HCT116 (cell line): Measurements from ENCODE around the gene ADAMTS16. TPM values are rescaled to one million over a fixed set of nuclear protein-coding genes. Genes with fewer than 3 reads are reported as not detected.

ENCODE experiments used
- ATAC-seq: fragments of 200-7000 bp; cut with Tn5 transposase; 2 replicates; pipeline ENCODE4 v1.9.1; 2020; ENCODE audit warnings: mild to moderate bottlenecking, moderate library complexity
- BruUV-seq: library from RNA; stranded (reverse); fragments of 400-500 nt; replicated peaks from 2 replicates; lab custom pipeline; 2021; lab: Mats Ljungman, UMichigan
- CTCF ChIA-PET: fragments of 300-600 bp; sonication (Branson Sonifier 250); formaldehyde crosslinking; loops from one replicate; lab custom pipeline; 2021; ENCODE audit warnings: antibody characterized with exemption; lab: Charles Lee
- POLR2A ChIA-PET: fragments of 300-600, 350-600 bp; sonication (Branson Sonifier 250); formaldehyde crosslinking; loops from one replicate; lab custom pipeline; 2021; ENCODE audit warnings: antibody characterized with exemption; lab: Charles Lee
- RAD21 ChIA-PET, 2 experiments: fragments of 300-600 bp; sonication (Branson Sonifier 250); formaldehyde crosslinking; loops; one replicate each; lab custom pipeline; 2023; ENCODE audit warnings: low total read pairs in 2 of 2; ENCODE audit not compliant: uncharacterized antibody in 2 of 2, unreplicated experiment in 2 of 2, low non-redundant PET in 1 of 2; lab: Charles Lee
- DNase-seq: peaks from one replicate; pipeline ENCODE4 v3.0.0-alpha.2; 2010; ENCODE audit warnings: low read depth, low spot score
- H2AFZ ChIP-seq: fragments of 200-600 bp; shearing (Covaris generic), sonication (generic); 2 replicates; pipeline ENCODE4 v1.6.1; 2017; ENCODE audit warnings: low read depth, mixed run types, mixed read lengths, antibody characterized with exemption, low read length; ENCODE audit not compliant: poor library complexity, severe bottlenecking
- H3K27ac ChIP-seq: 2 replicates; pipeline ENCODE4 v1.5.1; 2012; ENCODE audit warnings: low read depth, low read length
- H3K27me3 ChIP-seq: fragments of 200-600 bp; sonication (generic); 2 replicates; pipeline ENCODE4 v1.6.1; 2016; ENCODE audit warnings: mixed run types, low read length, mixed read lengths; ENCODE audit not compliant: insufficient read depth
- H3K36me3 ChIP-seq, 2 experiments: fragments of 200-500 bp in 1 of 2; fragments of 200-600 bp in 1 of 2; sonication (Bioruptor generic) in 1 of 2; sonication (generic) in 1 of 2; 2 replicates each; pipeline versions ENCODE4 v1.5.1 to v1.6.1; 2014 to 2016; ENCODE audit warnings: low read length in 2 of 2, inconsistent platforms in 1 of 2, mixed read lengths in 1 of 2, mixed run types in 1 of 2; ENCODE audit not compliant: insufficient read depth in 2 of 2, control insufficient read depth in 1 of 2
- H3K4me1 ChIP-seq, 2 experiments: fragments of 200-600 bp in 1 of 2; sonication (generic) in 1 of 2; 2 replicates each; pipeline versions ENCODE4 v1.5.1 to v1.6.1; 2012 to 2017; ENCODE audit warnings: low read length in 2 of 2, inconsistent platforms in 1 of 2, mild to moderate bottlenecking in 1 of 2, mixed read lengths in 1 of 2, mixed run types in 1 of 2, moderate library complexity in 1 of 2; ENCODE audit not compliant: insufficient read depth in 2 of 2, control insufficient read depth in 1 of 2
- H3K4me2 ChIP-seq: fragments of 200-600 bp; sonication (generic); 2 replicates; pipeline ENCODE4 v1.6.1; 2017; ENCODE audit warnings: mixed run types, low read length, mixed read lengths
- H3K4me3 ChIP-seq, 2 experiments: fragments of 200-600 bp in 1 of 2; sonication (generic) in 1 of 2; replicated peaks in 1 of 2; 2 replicates each; pipeline ENCODE4 v1.5.1; 2011 to 2016; ENCODE audit warnings: low read length in 2 of 2, control low read depth in 1 of 2, low read depth in 1 of 2, mild to moderate bottlenecking in 1 of 2, mixed read lengths in 1 of 2, mixed run types in 1 of 2
- H3K79me2 ChIP-seq: fragments of 200-600 bp; sonication (generic); 2 replicates; pipeline ENCODE4 v1.6.1; 2017; ENCODE audit warnings: mild to moderate bottlenecking, mixed run types, low read length, moderate library complexity, mixed read lengths; ENCODE audit not compliant: insufficient read depth
- H3K9ac ChIP-seq: fragments of 200-600 bp; sonication (generic); 2 replicates; pipeline ENCODE4 v1.6.1; 2016; ENCODE audit warnings: low read length, mixed read lengths
- H3K9me2 ChIP-seq: fragments of 200-600 bp; sonication (generic), shearing (Covaris generic); 2 replicates; pipeline ENCODE4 v1.6.1; 2017; ENCODE audit warnings: mixed run types, mild to moderate bottlenecking, moderate library complexity; ENCODE audit not compliant: insufficient read depth
- H3K9me3 ChIP-seq, 2 experiments: fragments of 200-500 bp in 1 of 2; fragments of 200-600 bp in 1 of 2; sonication (Bioruptor generic) in 1 of 2; sonication (generic) in 1 of 2; 2 replicates each; pipeline ENCODE4 v1.6.1; 2014 to 2017; ENCODE audit warnings: low read length in 2 of 2, mixed read lengths in 2 of 2, inconsistent platforms in 1 of 2, low read depth in 1 of 2, mild to moderate bottlenecking in 1 of 2, mixed run types in 1 of 2, moderate library complexity in 1 of 2; ENCODE audit not compliant: control insufficient read depth in 1 of 2, insufficient read depth in 1 of 2
- H4K20me1 ChIP-seq: fragments of 200-600 bp; sonication (generic), shearing (Covaris generic); 2 replicates; pipeline ENCODE4 v1.6.1; 2017; ENCODE audit warnings: mixed run types, mild to moderate bottlenecking, moderate library complexity; ENCODE audit not compliant: insufficient read depth
- CTCF ChIP-seq, 3 experiments: fragments of 200-600 bp in 1 of 3; sonication (generic) in 1 of 3; IDR thresholded peaks in 2 of 3; conservative IDR thresholded peaks in 1 of 3; 2 replicates each; pipeline ENCODE4 v1.5.1; 2012 to 2017; ENCODE audit warnings: low read depth in 2 of 3, low read length in 2 of 3, antibody characterized with exemption in 1 of 3, borderline replicate concordance in 1 of 3, control low read depth in 1 of 3, mild to moderate bottlenecking in 1 of 3, mixed read lengths in 1 of 3, mixed run types in 1 of 3, moderate library complexity in 1 of 3; ENCODE audit not compliant: insufficient read depth in 1 of 3
- FOSL1 ChIP-seq: IDR thresholded peaks from 2 replicates; pipeline ENCODE4 v1.6.1; 2012; ENCODE audit warnings: low read depth
- MAX ChIP-seq: IDR thresholded peaks from 2 replicates; pipeline ENCODE4 v1.6.1; 2012
- POLR2AphosphoS5 ChIP-seq: IDR thresholded peaks from 2 replicates; pipeline ENCODE4 v1.6.1; 2011; ENCODE audit warnings: mild to moderate bottlenecking, low read depth, low read length, moderate library complexity
- REST ChIP-seq: IDR thresholded peaks from 2 replicates; pipeline ENCODE4 v1.6.1; 2012; ENCODE audit warnings: low read depth
- SIN3A ChIP-seq: IDR thresholded peaks from 2 replicates; pipeline ENCODE4 v1.6.1; 2012; ENCODE audit warnings: low read depth
- intact Hi-C: fragments of 100-400 bp; cut with micrococcal nuclease; formaldehyde crosslinking; loops from 2 replicates; pipeline ENCODE4 v1.10.0; 2022
- total RNA-seq: library from RNA; stranded (reverse); gene quantifications from one replicate; pipeline ENCODE4 v1.2.1, GENCODE V29; 2021; ENCODE audit not compliant: unreplicated experiment

Gene ADAMTS16
- total RNA-seq, 1 experiment from 2014 or later, result 2.4 TPM

GRCh38 chr5:5285906-5286305, 145.8 kb downstream of the ADAMTS16 start (continued):
- TF ChIP-seq REST, result no peak
- TF ChIP-seq, all 23 proteins: peak for 0

DNA sequence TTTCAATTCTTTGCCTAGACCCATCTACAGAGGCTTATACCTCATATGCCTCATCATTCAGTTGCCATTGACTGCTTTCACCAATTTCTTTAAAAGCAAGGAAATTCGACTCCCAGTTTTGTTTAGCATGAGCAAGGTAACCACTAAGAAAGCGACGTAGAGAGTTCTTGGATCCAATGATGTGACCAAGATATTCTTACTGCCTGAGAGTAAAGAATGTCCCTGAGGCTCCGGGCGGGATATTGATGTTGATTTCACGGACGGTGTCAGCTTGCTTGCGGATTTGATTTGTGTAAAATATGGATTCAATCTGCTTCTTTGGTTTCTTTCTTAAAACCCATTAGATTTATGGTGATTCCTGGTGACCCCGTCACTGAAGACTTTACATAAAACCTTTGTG, 147.3 kb downstream of the ADAMTS16 start:
- RAD21 ChIA-PET, result no interaction called here
- H3K4me1 ChIP-seq, result no peaks in the 10 kb centered on the region

More for the DNA sequence above, 147.3 kb downstream of the ADAMTS16 start:
- Histone ChIP-seq H3K27ac (no peak overlapping the region), H4K20me1 (no peaks in the 10 kb centered on the region), H3K9me2 (no peaks in the 10 kb centered on the region), H3K79me2 (no peaks in the 10 kb centered on the region), H3K9ac (no peak overlapping the region), H2AFZ (no peak overlapping the region), H3K9me3 (no peaks in the 10 kb centered on the region), H3K4me2 (no peak overlapping the region), H3K4me3 (no peak overlapping the region), H3K36me3 (no peaks in the 10 kb centered on the region), H3K27me3 (no peaks in the 10 kb centered on the region)
- intact Hi-C loops, result no loop called here
- no peak for ATAC-seq
- BruUV-seq, result no TSS peak
- DNase-seq, result no peak
- ChIA-PET CTCF (no interaction called here), POLR2A (no interaction called here)
- TF ChIP-seq SIN3A (no peak), CTCF (IDR thresholded peaks at IDR 0.05 in 2 of 3, conservative IDR thresholded peaks at IDR 0.05 in 1 of 3; ENCODE audit: borderline replicate concordance in 1 of 3, insufficient read depth in 1 of 3, low read depth in 2 of 3, low read length in 2 of 3) (no peak), FOSL1 (no peak), POLR2AphosphoS5 (no peak), MAX (no peak)
